ENCODE data around the gene MRPS27.

MRPS27 gene

DNA sequence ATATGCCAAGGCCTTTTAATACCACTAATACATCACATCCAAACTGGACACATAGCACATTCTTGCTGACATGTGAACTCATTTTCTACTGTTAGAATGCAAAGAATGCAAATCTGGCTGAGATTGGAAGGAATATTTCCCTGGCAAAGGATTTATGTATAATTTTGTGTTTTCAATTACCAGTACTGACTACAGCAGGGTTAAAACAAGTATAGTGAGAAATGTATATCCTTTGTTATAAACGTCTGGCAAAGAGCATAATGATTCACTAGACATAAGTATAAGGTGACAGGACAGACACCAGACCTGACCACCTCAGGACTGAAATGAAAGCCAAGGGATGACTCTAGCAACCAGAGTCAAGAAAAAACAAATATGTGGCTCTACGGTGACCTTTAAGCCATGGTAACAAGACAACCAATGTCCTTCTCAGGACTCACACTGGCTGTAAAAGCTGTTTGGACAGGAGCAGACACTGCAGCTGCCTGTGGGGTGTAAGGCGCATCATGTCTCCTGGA, 95.0 kb downstream of the MRPS27 start:
- H3K27ac ChIP-seq, result no peak overlapping the region

GRCh38 chr5:72223371-72223770, 96.7 kb downstream of the MRPS27 start:
- Histone ChIP-seq H3K4me1 (no peaks in the 10 kb centered on the region), H3K9me3 (ENCODE audit: control insufficient read depth, low read length) (no peaks in the 10 kb centered on the region), H3K4me3 (ENCODE audit: low read depth, low read length) (no peak overlapping the region), H2AFZ (no peak overlapping the region), H3K27me3 (ENCODE audit: control insufficient read depth, insufficient read depth, low read length) (no peaks in the 10 kb centered on the region), H3K4me2 (ENCODE audit: low read length) (no peak overlapping the region), H3K36me3 (ENCODE audit: control insufficient read depth, insufficient read depth, low read length) (no peaks in the 10 kb centered on the region), H3K27ac (no peak overlapping the region), H3K9ac (no peak overlapping the region), H3K79me2 (no peaks in the 10 kb centered on the region)
- TF ChIP-seq, protein P1, sequence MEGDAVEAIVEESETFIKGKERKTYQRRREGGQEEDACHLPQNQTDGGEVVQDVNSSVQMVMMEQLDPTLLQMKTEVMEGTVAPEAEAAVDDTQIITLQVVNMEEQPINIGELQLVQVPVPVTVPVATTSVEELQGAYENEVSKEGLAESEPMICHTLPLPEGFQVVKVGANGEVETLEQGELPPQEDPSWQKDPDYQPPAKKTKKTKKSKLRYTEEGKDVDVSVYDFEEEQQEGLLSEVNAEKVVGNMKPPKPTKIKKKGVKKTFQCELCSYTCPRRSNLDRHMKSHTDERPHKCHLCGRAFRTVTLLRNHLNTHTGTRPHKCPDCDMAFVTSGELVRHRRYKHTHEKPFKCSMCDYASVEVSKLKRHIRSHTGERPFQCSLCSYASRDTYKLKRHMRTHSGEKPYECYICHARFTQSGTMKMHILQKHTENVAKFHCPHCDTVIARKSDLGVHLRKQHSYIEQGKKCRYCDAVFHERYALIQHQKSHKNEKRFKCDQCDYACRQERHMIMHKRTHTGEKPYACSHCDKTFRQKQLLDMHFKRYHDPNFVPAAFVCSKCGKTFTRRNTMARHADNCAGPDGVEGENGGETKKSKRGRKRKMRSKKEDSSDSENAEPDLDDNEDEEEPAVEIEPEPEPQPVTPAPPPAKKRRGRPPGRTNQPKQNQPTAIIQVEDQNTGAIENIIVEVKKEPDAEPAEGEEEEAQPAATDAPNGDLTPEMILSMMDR (IDR thresholded peaks at IDR 0.05), result no peak

More for the DNA sequence above, 95.0 kb downstream of the MRPS27 start:
- no peak overlapping the region for H3K4me2 ChIP-seq (ENCODE audit: low read length)
- no peak overlapping the region for H2AFZ ChIP-seq
- H3K9me3 ChIP-seq (ENCODE audit: control insufficient read depth, low read length), result no peaks in the 10 kb centered on the region
- no peaks in the 10 kb centered on the region for H3K4me1 ChIP-seq
- H3K79me2 ChIP-seq, result no peaks in the 10 kb centered on the region
- H3K9ac ChIP-seq, result no peak overlapping the region
- H3K4me3 ChIP-seq (ENCODE audit: low read depth, low read length), result no peak overlapping the region
- H3K27me3 ChIP-seq (ENCODE audit: control insufficient read depth, insufficient read depth, low read length), result no peaks in the 10 kb centered on the region
- H3K36me3 ChIP-seq (ENCODE audit: control insufficient read depth, insufficient read depth, low read length), result no peaks in the 10 kb centered on the region
- TF ChIP-seq, protein P1 (IDR thresholded peaks at IDR 0.05), result no peak

GRCh38 chr5:72222521-72222920, 97.5 kb downstream of the MRPS27 start:
- Histone ChIP-seq H3K4me3 (ENCODE audit: low read depth, low read length) (no peak overlapping the region), H3K9ac (no peak overlapping the region), H3K27me3 (ENCODE audit: control insufficient read depth, insufficient read depth, low read length) (no peaks in the 10 kb centered on the region), H3K79me2 (no peaks in the 10 kb centered on the region), H2AFZ (no peak overlapping the region), H3K27ac (no peak overlapping the region), H3K4me2 (ENCODE audit: low read length) (no peak overlapping the region), H3K36me3 (ENCODE audit: control insufficient read depth, insufficient read depth, low read length) (no peaks in the 10 kb centered on the region), H3K4me1 (no peaks in the 10 kb centered on the region), H3K9me3 (ENCODE audit: control insufficient read depth, low read length) (no peaks in the 10 kb centered on the region)
- TF ChIP-seq, protein P1 (IDR thresholded peaks at IDR 0.05), result no peak

DNA sequence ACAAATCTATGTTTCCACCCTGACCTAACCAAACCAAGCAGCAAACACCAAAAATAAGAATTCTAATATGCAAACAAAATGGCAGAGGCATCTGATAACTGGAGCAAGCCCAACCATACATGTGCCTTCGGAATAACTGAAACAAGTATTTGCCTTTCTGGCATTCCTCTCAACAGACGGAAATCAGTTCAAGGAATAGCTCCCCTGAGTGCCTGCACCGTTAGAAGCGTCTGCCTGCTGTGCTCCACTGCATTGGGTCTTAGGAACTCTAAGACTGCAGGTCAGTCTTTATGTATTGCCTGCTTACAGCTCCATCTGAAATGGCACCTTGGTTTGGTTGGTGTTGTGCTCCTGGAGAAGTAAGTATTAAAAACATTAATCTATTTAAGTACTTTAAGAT, 98.5 kb downstream of the MRPS27 start:
- H2AFZ ChIP-seq, result no peak overlapping the region
- H3K36me3 ChIP-seq (ENCODE audit: control insufficient read depth, insufficient read depth, low read length), result no peaks in the 10 kb centered on the region
- TF ChIP-seq, protein P1 (IDR thresholded peaks at IDR 0.05), result no peak
- no peak overlapping the region for H3K27ac ChIP-seq
- no peaks in the 10 kb centered on the region for H3K9me3 ChIP-seq (ENCODE audit: control insufficient read depth, low read length)
- no peaks in the 10 kb centered on the region for H3K27me3 ChIP-seq (ENCODE audit: control insufficient read depth, insufficient read depth, low read length)
- H3K4me3 ChIP-seq (ENCODE audit: low read depth, low read length), result no peak overlapping the region
- H3K4me2 ChIP-seq (ENCODE audit: low read length), result no peak overlapping the region
- H3K79me2 ChIP-seq, result no peaks in the 10 kb centered on the region
- H3K4me1 ChIP-seq, result no peaks in the 10 kb centered on the region
- H3K9ac ChIP-seq, result no peak overlapping the region

DNA sequence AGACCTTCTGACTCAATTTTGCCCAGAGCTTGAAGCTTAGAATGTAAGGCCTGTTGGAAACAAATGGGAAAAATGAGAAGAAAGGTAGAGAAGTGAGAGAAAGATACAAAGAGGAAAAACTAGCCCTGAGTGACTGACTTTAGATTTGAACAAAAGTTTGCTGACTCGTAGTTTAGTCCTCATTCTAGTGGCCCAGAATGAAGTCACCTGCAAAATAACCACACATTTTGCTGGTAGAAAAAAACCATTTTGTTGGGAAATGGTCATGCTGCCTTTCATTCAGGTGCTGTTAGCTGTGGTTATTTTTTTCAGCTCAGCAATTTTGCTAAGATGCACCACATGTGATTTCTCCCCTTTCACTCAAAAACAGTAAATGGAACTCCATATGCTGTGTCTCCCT, 98.9 kb downstream of the MRPS27 start:
- Histone ChIP-seq H3K9ac (no peak overlapping the region), H3K27ac (no peak overlapping the region), H3K79me2 (no peaks in the 10 kb centered on the region), H3K27me3 (ENCODE audit: control insufficient read depth, insufficient read depth, low read length) (no peaks in the 10 kb centered on the region), H3K36me3 (ENCODE audit: control insufficient read depth, insufficient read depth, low read length) (no peaks in the 10 kb centered on the region), H3K4me2 (ENCODE audit: low read length) (no peak overlapping the region), H3K4me1 (no peaks in the 10 kb centered on the region), H2AFZ (no peak overlapping the region), H3K4me3 (ENCODE audit: low read depth, low read length) (no peak overlapping the region), H3K9me3 (ENCODE audit: control insufficient read depth, low read length) (no peaks in the 10 kb centered on the region)
- TF ChIP-seq, protein P1 (IDR thresholded peaks at IDR 0.05), result no peak
